ENCODE results near the gene C5orf46.

DNA sequence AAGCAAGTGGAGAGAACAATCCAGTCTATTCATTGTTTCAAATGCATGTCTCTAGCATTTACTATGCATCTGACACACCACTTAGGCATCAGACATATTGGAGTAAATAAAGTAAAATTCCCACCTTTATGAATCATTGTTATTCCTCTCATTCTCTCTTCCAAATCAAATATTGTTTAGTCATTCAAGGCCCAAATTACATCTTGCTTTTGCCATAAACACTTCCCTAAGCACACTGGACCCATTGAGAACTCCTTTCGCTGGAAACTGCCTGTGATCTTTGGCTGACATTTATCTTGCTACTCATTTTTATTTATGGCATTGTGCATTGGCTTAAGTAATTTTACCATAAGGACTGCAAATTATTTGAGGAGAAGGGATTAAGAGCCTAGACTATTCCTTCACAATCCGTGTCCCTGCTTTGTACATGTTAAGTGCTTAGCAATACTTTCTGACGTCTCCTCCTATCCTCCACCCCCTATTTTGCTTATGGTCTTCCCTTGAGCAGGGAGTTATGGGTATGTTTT, 7.4 kb downstream of the C5orf46 start:
- TF ChIP-seq CTCF (IDR thresholded peaks at IDR 0.05): no peak
- no peak for TF ChIP-seq EZH2 (IDR thresholded peaks at IDR 0.05)
- no peak for TF ChIP-seq EZH2phosphoT487 (IDR thresholded peaks at IDR 0.05)

Data from neural progenitor cell (in vitro differentiated cells).